IMR-90 (cell line): ENCODE measurements around the gene LRRC37A3. TPM values are rescaled to one million over a fixed set of nuclear protein-coding genes. Genes with fewer than 3 reads are reported as not detected.
"Not testable (repeated sequence)": the region's sequence is repeated elsewhere in the genome, so short reads cannot be mapped to it uniquely, and the experiment has no call there.

ENCODE experiments used
- ATAC-seq: fragments of 200-7000 bp; cut with Tn5 transposase; 2 replicates; pipeline ENCODE4 v1.9.1; 2020; ENCODE audit warnings: low read depth, mild to moderate bottlenecking, moderate library complexity
- BruUV-seq: library from RNA; stranded (reverse); fragments of 400-500 nt; replicated peaks from 2 replicates; lab custom pipeline; 2021; lab: Mats Ljungman, UMichigan
- CTCF ChIA-PET: fragments of 300-600 bp; formaldehyde crosslinking; extraction: SDS; loops from one replicate; lab custom pipeline; 2021; ENCODE audit warnings: antibody characterized with exemption; lab: Yijun Ruan, JAX
- POLR2A ChIA-PET: fragments of 300-600 bp; sonication (Branson Sonifier 250); formaldehyde crosslinking; loops from one replicate; lab custom pipeline; 2022; ENCODE audit warnings: antibody characterized with exemption; ENCODE audit not compliant: unreplicated experiment; lab: Charles Lee
- DNase-seq: peaks from one replicate; pipeline ENCODE4 v3.0.0; 2013
- H2AFZ ChIP-seq: replicated peaks from 2 replicates; pipeline ENCODE3; 2013; ENCODE audit warnings: low read length, mild to moderate bottlenecking; ENCODE audit not compliant: poor library complexity
- H2AK5ac ChIP-seq: 2 replicates; pipeline ENCODE4 v1.6.1; 2013; ENCODE audit warnings: low read depth, low read length, inconsistent platforms
- H2AK9ac ChIP-seq: replicated peaks from 2 replicates; pipeline ENCODE3; 2013; ENCODE audit warnings: mild to moderate bottlenecking, low read depth, low read length, moderate library complexity; ENCODE audit not compliant: poor library complexity
- H2BK120ac ChIP-seq: 2 replicates; pipeline ENCODE4 v1.6.1; 2013; ENCODE audit warnings: low read depth, low read length, inconsistent platforms
- H2BK15ac ChIP-seq: 3 replicates; pipeline ENCODE4 v1.6.1; 2013; ENCODE audit warnings: low read depth, low read length, inconsistent platforms
- H2BK20ac ChIP-seq: 2 replicates; pipeline ENCODE4 v1.6.1; 2013; ENCODE audit warnings: low read depth, mild to moderate bottlenecking, inconsistent platforms, low read length, moderate library complexity
- H2BK5ac ChIP-seq: 2 replicates; pipeline ENCODE4 v1.6.1; 2013; ENCODE audit warnings: mild to moderate bottlenecking, low read depth, low read length, inconsistent platforms; ENCODE audit not compliant: poor library complexity, severe bottlenecking
- H3K14ac ChIP-seq: replicated peaks from 2 replicates; pipeline ENCODE4 v1.6.1; 2013; ENCODE audit warnings: low read depth, low read length, inconsistent platforms
- H3K18ac ChIP-seq: 2 replicates; pipeline ENCODE4 v1.6.1; 2013; ENCODE audit warnings: low read depth, low read length, control low read depth
- H3K23ac ChIP-seq: 2 replicates; pipeline ENCODE4 v1.6.1; 2013; ENCODE audit warnings: low read depth, low read length, inconsistent platforms
- H3K27ac ChIP-seq: 2 replicates; pipeline ENCODE4 v1.5.1; 2013; ENCODE audit warnings: mild to moderate bottlenecking, control low read depth, low read length; ENCODE audit not compliant: insufficient read depth
- H3K27me3 ChIP-seq: 2 replicates; pipeline ENCODE4 v1.6.1; 2013; ENCODE audit warnings: low read length; ENCODE audit not compliant: control insufficient read depth, insufficient read depth
- H3K36me3 ChIP-seq: 2 replicates; pipeline ENCODE4 v1.6.1; 2013; ENCODE audit warnings: low read length, mixed read lengths; ENCODE audit not compliant: control insufficient read depth, insufficient read depth
- H3K4ac ChIP-seq: 2 replicates; pipeline ENCODE4 v1.6.1; 2013; ENCODE audit warnings: low read depth, low read length, inconsistent platforms
- H3K4me1 ChIP-seq: 2 replicates; pipeline ENCODE4 v1.6.1; 2013; ENCODE audit warnings: low read length, mixed read lengths; ENCODE audit not compliant: control insufficient read depth, insufficient read depth
- H3K4me2 ChIP-seq: 2 replicates; pipeline ENCODE4 v1.6.1; 2013; ENCODE audit warnings: low read depth, mild to moderate bottlenecking, control low read depth, low read length, moderate library complexity
- H3K4me3 ChIP-seq: 2 replicates; pipeline ENCODE4 v1.5.1; 2013; ENCODE audit warnings: low read depth, mild to moderate bottlenecking, control low read depth, low read length, moderate library complexity; ENCODE audit not compliant: insufficient read depth
- H3K56ac ChIP-seq: 2 replicates; pipeline ENCODE4 v1.6.1; 2013; ENCODE audit warnings: low read length, inconsistent platforms; ENCODE audit not compliant: insufficient read depth; ENCODE audit errors: extremely low read depth
- H3K79me1 ChIP-seq, 2 experiments: 2 replicates each; pipeline ENCODE4 v1.6.1; 2013; ENCODE audit warnings: low read length in 2 of 2, inconsistent platforms in 1 of 2, low read depth in 1 of 2
- H3K9ac ChIP-seq: 2 replicates; pipeline ENCODE4 v1.6.1; 2013; ENCODE audit warnings: low read depth, low read length, control low read depth
- H3K9me1 ChIP-seq: 2 replicates; pipeline ENCODE4 v1.6.1; 2013; ENCODE audit warnings: low read length, inconsistent platforms; ENCODE audit not compliant: insufficient read depth
- H3K9me3 ChIP-seq: 2 replicates; pipeline ENCODE4 v1.6.1; 2013; ENCODE audit warnings: low read length; ENCODE audit not compliant: control insufficient read depth, insufficient read depth
- H4K20me1 ChIP-seq: 2 replicates; pipeline ENCODE4 v1.6.1; 2013; ENCODE audit warnings: low read length, inconsistent platforms; ENCODE audit not compliant: insufficient read depth
- H4K5ac ChIP-seq: 2 replicates; pipeline ENCODE4 v1.6.1; 2013; ENCODE audit warnings: mild to moderate bottlenecking, low read depth, low read length, control low read depth
- H4K8ac ChIP-seq, 2 experiments: 2 replicates each; pipeline ENCODE4 v1.6.1; 2013; ENCODE audit warnings: low read depth in 2 of 2, low read length in 2 of 2, control low read depth in 1 of 2, inconsistent platforms in 1 of 2
- H4K91ac ChIP-seq: 2 replicates; pipeline ENCODE4 v1.6.1; 2013; ENCODE audit warnings: low read depth, low read length, inconsistent platforms; ENCODE audit not compliant: insufficient read depth
- WGBS, 2 experiments: methylation state at CpG; one replicate each; pipeline versions ENCODE4 v1.1.5 to v1.1.7; 2013; ENCODE audit warnings: missing lambda C conversion rate in 2 of 2; ENCODE audit not compliant: insufficient read length in 1 of 2; ENCODE audit errors: extremely low coverage in 2 of 2; 5-methylcytosine and 5-hydroxymethylcytosine counted together
- dilution Hi-C: fragments of 300-500 bp; cut with HindIII; formaldehyde crosslinking; loops from one replicate; pipeline ENCODE4 v1.14.3; 2018; ENCODE audit warnings: low sequenced_read_pairs; ENCODE audit not compliant: unreplicated experiment
- in situ Hi-C: fragments of 300-500 bp; cut with MboI; formaldehyde crosslinking; loops from 3 replicates; pipeline ENCODE4 v1.14.3; 2019; ENCODE audit warnings: low sequenced_read_pairs, inconsistent platforms, mixed read lengths
- intact Hi-C: fragments of 100-400 bp; cut with micrococcal nuclease; formaldehyde crosslinking; loops from 2 replicates; pipeline ENCODE4 v1.10.0; 2022
- polyA plus RNA-seq, 3 experiments: library from polyadenylated mRNA; depleted of rRNA; stranded (reverse); fragments of >200 nt; gene quantifications; 2 replicates each; pipeline ENCODE4 v1.2.3, GENCODE V29; 2012; ENCODE audit warnings: low replicate concordance in 1 of 3
- total RNA-seq: library from RNA; depleted of rRNA; stranded (reverse); fragments of >200 nt; gene quantifications from 2 replicates; pipeline ENCODE4 v1.2.3, GENCODE V29; 2012

The LRRC37A3 gene
- total and polyA plus RNA-seq, 2 of the 4 experiments (the other 2 are of a cell fraction), result 3.1 to 4.5 TPM

GRCh38 chr17:64904069-64904468 is 15.2 kb downstream of the LRRC37A3 start:
- H3K18ac ChIP-seq, H4K8ac ChIP-seq, H2AFZ ChIP-seq, H3K9me1 ChIP-seq, H3K4me1 ChIP-seq, H3K27ac ChIP-seq, H3K9me3 ChIP-seq, intact Hi-C loops, dilution Hi-C loops, H2AK5ac ChIP-seq, H3K4ac ChIP-seq, ATAC-seq, H4K91ac ChIP-seq, H4K5ac ChIP-seq, in situ Hi-C loops, H3K4me2 ChIP-seq, H2BK15ac ChIP-seq, H2BK5ac ChIP-seq, H2BK120ac ChIP-seq, H2BK20ac ChIP-seq, H3K27me3 ChIP-seq, BruUV-seq, H3K56ac ChIP-seq, H3K4me3 ChIP-seq, CTCF ChIA-PET, H3K14ac ChIP-seq, H3K23ac ChIP-seq, H3K79me1 ChIP-seq, H3K9ac ChIP-seq, DNase-seq, POLR2A ChIA-PET, H2AK9ac ChIP-seq, H3K36me3 ChIP-seq, H4K20me1 ChIP-seq: not testable (repeated sequence)
- no CpG with 5 or more reads among the region's 5 CpGs for WGBS, 2 experiments

GRCh38 chr17:64897136-64897535 is 22.1 kb downstream of the LRRC37A3 start:
- H3K27ac ChIP-seq, H3K56ac ChIP-seq, H3K14ac ChIP-seq, H2AK5ac ChIP-seq, H4K91ac ChIP-seq, H4K20me1 ChIP-seq, BruUV-seq, in situ Hi-C loops, H3K79me1 ChIP-seq, H3K9me1 ChIP-seq, H3K27me3 ChIP-seq, H2BK15ac ChIP-seq, H2AFZ ChIP-seq, H2BK120ac ChIP-seq, CTCF ChIA-PET, H3K4me3 ChIP-seq, dilution Hi-C loops, H3K4me2 ChIP-seq, H2BK5ac ChIP-seq, H3K4me1 ChIP-seq, ATAC-seq, H3K18ac ChIP-seq, POLR2A ChIA-PET, H2AK9ac ChIP-seq, H3K23ac ChIP-seq, H3K9me3 ChIP-seq, H3K36me3 ChIP-seq, H2BK20ac ChIP-seq, H3K4ac ChIP-seq, H4K8ac ChIP-seq, H3K9ac ChIP-seq, DNase-seq, H4K5ac ChIP-seq, intact Hi-C loops: not testable (repeated sequence)
- no CpG with 5 or more reads among the region's 15 CpGs for WGBS, 2 experiments
